Measurements from ENCODE around the gene HCRTR1.
A peak's percentile ranks its signal among the peaks of the same experiment; 100 is the strongest.

HCRTR1 gene

DNA sequence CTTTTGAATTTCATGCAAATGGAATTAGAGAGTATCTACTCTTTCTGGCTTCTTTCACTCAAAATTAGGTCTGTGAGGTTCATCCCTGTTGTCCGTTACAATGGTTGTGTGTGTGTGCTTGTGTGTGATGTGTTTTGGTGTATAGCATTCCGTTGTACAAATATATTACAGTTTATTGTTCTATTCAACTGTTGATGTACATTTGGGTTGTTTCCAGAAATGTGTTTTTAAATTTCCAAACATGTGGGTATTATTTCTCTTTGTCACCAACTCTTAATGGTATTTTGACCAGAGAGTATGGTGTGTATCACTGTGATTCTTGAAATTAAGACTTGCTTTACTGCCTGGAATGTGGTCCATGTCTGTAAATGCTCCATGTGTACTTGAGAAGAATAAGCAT lies 16.8 kb upstream of the HCRTR1 start:
- DNase-seq, result no peak

DNA sequence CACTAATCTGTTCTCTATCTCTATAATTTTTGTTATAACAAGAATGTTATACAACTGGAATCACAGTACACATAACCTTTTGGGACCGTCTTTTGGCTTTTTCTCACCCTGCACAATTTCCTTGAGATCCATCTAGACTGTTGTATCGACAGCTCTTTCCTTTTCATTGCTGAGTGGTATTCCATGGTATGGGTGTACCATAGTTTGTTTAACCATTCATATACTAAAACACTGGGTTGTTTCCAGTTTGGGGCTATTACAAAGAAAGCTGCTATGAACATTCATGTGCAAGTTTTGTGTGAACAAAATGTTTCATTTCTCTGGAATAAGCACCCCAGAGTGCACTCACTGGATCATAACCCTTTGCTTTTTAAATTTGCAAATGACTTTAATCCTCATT lies 15.4 kb upstream of the HCRTR1 start:
- no peak for DNase-seq

DNA sequence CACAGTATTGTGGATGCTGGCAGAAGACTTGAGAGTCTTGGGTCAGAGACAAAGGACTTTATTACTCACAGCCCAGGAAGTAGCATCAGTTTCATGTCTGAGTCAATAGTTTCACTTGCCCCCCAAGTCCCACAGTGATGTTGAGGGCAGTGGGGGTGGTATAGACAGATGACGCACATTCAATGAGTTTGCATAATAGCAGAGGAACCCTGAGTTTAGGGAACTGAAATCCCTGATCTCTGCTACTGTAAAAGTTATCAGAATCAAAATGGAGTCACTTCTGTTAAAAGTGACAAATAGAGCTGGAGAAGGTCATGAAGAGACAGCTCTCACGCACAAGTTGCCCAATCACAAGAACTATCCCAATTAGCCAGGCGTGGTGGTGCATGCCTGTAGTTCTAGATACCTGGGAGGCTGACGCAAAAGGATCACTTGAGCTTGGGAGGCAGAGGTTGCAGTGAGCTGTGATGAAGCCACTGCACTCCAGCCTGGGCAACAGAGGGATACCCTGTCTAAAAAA lies 11.5 kb upstream of the HCRTR1 start:
- peak; percentile 7 to 16 for DNase-seq

DNA sequence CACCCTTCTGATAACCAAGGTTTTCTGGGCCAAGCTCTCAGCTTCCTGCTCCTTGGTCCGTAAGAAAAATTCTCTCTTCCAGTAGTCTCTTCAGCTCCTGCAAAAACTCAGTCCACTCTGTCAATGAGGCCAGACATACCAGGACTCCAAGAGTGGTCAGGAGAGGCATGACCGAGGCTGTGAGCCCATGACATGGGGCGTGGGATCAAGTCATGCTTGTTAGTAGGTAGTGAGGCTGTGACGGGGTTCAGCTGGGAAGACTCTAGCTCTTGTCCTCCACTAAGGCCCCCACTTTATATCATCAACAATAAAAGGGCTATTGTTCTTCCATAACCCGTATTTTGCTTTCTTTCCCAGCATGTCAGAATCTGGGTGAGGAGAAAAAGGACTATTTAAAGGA lies 10.1 kb upstream of the HCRTR1 start:
- no peak for DNase-seq

DNA sequence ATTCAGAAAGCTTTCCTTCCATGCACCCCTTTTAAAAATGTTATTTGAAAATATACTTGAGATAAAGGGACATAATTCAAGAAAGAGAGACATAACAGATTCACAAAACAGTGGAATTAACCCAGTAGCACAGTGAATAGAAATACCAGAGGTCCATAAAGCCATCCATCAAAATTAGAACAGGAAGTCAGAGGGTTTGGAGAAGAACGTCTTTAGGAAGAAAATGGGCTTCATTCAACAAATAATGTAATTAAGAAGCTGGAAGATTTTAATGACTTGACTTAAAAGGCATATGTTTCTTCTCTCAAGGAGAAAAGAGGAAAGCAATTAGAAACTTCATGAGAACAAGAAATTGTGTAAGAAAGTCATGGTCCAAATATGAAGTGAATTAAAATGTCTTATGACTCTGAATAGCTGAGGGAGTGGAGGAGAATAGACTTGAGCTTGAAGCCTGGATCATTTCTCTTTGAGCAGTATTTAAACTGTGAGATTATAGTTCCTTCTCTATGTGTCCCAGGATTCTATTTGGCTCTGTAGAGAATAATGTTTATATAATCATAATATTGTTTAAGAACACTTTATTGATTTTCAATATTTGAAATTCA lies 7.9 kb upstream of the HCRTR1 start:
- no peak for DNase-seq

DNA sequence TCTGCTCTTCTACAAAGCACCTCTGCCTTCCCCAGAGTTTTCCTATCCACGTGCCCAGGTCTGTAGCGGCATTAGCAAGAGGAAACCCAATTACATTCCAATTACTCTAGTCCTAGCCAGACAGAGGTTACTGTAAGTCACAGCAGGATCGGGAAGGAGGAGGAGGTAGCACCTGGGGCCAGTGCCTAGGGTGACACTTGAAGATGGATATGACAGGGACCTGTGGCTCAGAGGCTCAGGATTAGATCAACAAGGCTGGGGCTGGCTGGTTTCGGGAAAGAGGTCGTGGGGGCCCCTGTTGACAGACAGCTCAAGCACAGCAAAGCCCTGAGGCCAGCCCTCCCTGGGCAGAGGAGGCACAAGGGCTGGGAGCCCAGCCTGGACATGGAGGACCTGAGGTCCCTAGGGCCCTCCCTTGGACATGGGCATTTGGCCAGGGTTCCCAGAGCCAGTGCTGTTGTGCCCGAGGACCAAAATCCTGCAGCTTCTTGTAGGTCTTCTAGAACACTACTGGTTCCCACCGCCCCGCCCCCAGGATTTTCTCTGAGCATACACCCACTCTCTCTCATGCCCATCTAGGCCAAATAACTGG lies 3.0 kb upstream of the HCRTR1 start:
- DNase-seq, result no peak

DNA sequence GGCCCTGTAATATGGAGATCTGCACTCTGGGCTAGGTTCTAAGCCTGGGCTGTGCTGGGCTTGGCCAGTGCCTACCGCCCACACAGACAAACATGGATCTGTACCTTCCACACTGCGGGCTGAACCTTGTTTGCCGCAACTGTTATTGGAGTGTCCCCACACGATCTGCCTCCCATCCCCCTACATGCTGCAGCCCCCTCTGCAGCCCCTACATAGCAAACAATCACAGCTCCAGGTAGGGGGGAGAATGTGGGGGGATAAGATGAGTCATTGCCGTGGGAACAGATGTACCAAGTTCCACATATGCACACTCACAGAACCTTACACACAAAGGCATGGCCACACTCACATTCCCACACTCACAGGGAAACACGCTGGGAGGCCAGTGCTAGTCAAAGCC lies 2.1 kb upstream of the HCRTR1 start:
- DNase-seq, result no peak

DNA sequence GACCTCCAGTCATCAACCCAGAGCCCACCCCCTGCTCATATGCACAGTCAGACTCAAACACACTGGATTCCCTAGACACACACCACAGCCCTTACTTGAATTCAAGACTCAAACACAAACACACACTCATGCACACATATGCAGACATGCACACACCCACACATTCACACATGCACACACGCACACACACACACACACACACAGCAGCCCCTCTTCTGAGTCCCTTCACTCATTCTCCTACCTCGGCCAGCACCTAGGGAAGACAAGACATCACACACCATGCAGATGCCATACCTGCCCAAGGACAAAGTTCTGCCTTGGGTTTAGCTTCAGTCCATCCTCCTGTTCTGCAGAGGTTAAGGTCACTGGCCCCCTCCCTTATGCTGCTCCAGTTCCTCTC lies 1.6 kb upstream of the HCRTR1 start:
- no peak for DNase-seq

DNA sequence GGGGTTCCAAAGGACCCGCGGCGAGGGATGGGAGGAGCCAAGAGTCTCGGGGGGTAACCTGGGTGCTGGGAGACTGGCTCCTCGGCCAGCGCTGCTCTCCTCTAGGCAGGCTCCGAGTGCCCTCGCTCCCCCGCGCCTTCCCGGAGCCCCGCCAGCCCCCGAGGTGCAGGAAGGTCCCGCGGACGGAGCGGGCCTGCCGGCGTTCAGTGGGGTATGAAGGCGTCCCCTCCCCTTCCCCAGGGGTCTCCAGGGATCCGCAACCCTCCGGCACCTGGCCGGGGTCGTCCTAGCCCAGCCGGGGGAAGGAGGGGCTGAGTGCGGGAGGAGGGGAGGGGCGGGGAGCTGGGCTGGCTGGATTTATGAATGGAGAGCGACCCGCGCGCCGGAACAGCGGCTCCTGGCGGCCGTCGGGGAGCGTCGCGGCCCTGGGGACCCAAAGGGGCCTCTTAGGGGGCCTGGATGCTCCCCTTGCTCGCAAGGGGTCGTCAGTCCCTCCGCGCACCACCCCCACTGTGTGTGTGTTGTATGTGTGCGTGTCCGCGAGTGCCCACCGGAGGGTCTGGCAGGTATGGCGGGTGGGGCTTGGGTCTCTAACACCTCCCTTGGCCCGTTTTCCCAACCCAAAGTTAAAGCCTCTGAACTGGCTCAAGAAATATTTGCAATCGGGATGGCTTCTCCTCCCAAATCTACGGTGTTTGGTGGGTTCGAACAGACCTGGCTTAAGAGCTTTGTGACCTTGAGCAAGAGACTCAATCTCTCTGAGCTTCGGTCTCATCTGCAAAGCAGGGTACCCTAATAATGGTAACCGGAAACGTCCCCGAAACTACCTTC lies 642 bp downstream of the HCRTR1 start:
- DNase-seq, result peak; percentile 45 to 50

DNA sequence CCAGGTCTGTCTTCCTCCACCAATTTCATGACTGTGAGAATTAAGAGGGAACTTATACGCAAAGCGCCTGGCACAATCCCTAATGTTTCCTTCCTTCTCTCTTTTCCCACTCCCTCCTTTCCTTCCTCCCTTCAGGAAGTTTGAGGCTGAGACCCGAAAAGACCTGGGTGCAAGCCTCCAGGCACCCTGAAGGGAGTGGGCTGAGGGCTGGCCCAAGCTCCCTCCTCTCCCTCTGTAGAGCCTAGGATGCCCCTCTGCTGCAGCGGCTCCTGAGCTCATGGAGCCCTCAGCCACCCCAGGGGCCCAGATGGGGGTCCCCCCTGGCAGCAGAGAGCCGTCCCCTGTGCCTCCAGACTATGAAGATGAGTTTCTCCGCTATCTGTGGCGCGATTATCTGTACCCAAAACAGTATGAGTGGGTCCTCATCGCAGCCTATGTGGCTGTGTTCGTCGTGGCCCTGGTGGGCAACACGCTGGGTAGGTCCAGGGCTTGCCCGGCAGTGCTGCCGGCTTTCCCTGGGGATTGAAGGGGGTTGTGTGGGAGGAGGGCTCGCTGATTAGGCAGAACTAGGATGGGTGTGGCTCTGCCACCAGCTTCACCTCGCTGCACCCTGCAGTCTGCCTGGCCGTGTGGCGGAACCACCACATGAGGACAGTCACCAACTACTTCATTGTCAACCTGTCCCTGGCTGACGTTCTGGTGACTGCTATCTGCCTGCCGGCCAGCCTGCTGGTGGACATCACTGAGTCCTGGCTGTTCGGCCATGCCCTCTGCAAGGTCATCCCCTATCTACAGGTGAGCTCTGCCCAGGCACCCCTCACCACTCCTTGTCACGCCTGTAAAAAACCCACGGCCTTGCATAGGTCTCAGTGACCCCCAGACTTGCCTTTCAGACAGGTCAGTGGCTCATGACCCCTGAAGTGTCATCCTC lies 1.7 kb downstream of the HCRTR1 start:
- DNase-seq, result no peak

DNA sequence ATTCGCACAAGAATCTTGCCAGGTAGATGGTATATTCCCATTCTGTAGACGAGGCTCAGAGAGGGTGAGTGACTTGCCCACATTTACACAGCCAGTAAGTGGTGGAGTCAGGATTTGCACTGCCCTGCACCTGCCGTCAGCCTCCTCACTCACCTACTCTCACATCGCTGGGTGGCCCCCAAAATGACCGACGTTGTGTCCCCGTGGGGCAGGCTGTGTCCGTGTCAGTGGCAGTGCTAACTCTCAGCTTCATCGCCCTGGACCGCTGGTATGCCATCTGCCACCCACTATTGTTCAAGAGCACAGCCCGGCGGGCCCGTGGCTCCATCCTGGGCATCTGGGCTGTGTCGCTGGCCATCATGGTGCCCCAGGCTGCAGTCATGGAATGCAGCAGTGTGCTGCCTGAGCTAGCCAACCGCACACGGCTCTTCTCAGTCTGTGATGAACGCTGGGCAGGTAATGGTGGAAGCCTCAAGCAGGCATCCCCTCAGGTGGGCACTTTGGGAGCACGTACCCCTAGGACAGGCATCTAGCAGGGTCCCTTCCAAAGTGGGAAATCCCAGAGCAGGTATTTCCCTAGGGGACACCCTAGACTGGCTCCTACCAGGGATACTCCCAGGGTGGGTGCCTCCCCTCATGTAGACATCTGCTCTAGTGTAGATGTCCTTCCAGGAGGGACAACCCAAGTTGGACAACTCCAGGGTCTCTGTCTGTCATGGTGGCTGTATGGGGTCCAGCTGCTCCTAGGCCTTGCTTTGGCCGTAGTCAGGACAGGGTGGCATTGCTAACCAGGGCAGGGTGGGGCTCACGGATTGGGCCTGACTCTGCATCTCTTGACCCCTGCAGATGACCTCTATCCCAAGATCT lies 3.4 kb downstream of the HCRTR1 start:
- no peak for DNase-seq

DNA sequence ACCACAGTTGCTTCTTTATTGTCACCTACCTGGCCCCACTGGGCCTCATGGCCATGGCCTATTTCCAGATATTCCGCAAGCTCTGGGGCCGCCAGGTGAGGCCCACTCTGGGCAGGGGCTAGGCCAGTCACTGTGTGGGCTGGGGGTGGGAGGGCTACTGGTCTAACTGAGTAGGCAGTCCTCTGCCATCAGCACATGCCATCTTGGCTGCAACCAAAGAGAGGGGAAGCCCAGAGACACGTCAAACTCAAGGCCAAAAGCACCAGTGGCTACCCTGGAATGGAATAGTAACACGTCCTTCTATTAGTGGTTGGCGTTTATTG lies 4.0 kb downstream of the HCRTR1 start:
- no peak for DNase-seq

DNA sequence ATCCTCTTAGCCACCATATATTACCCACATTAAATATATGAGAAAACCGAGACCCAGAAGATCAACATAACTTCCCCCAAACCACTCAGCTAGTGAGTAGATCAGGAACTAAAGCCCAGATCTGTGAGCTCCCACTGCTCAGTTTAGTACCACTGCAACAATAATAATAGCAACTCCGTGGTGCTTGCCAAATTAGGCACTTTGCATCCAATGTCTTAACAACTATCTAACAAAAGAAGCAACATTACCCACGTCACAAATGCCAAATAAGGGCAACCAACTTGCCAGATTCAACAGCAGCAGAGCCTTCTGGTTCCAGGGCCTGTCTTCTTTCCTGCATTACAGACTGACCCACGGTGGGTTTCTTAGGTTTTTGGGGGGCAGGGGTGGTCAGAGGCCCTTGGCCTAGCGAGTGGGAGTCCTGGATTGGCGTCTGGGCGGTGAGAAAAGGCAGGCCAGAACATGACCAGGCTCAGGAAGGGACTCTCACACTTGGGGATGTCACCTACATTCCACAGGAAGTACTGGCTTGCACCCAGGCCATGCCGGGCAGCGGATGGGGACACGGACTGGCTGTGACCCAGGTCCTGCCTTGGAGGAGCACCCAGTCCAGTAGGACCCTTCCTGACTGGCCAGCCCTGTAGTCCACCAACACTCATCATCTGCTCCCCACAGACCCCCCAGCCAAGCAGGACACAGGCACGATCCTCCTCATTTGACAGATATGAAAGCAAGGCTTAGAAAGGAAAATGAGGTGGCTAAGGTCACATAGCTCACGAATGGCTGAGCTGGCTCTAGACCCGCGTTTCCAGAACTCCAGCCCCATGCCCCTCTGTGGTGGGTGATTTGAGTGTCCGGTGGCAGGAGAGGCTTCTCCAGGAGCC lies 4.6 kb downstream of the HCRTR1 start:
- no peak for DNase-seq

DNA sequence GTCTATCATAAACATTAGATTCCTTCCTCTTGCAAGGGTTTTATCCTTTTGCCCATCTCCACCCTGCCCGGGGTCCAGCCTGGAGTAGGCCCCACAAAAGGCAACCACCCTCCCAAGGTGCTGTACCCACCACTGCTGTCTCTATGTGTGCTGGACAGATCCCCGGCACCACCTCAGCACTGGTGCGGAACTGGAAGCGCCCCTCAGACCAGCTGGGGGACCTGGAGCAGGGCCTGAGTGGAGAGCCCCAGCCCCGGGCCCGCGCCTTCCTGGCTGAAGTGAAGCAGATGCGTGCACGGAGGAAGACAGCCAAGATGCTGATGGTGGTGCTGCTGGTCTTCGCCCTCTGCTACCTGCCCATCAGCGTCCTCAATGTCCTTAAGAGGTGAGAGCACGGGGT lies 5.9 kb downstream of the HCRTR1 start:
- DNase-seq, result no peak

DNA sequence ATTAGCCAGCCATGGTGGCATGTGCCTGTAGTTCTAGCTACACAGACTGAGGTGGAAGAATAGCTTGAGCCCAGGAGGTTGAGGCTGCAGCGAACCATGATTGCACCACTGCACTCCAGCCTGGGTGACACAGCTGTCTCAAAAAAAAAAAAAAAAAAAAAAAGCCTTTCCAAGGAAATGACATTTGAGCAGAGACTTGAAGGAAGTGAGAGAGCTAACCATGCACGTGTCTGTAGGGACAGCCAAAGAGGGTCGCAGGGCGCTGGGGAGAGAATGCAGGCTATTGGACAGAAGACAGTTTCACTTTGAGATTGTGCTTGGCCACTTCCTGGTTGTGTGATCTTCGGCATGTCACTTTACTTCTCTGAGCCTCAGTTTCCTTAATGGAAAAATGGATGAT lies 6.8 kb downstream of the HCRTR1 start:
- DNase-seq, result no peak

DNA sequence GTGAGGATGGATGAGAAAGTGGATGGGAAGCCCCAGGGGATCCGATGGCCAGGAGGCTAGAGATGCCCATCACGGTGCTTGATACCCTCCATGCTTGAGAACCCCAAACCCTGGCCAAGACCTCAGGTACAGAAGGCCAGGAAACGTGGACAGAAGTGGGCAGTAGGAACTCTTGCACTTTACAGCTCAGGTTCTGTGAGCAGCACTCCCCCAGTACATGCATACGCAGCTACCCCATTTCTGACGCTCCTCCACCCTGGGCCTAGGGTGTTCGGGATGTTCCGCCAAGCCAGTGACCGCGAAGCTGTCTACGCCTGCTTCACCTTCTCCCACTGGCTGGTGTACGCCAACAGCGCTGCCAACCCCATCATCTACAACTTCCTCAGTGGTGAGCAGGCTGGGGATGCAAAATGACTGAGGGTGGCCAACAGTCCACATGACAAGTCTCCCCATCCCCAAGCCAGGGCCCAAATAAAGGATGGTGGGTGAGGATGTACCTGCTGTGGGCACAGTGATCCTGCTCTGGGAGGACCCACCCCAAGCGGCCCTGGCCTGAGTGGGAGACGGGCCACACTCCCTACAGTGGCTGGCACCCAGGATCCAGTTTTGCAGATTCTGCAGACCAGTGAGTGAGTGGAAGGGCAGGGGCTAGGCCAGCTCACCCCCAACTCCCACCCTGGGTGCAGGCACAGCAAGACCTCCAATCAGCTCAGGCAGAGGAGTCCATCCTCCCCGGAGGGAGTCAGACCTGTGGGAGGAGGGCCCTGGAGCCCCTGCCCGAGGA lies 7.4 kb downstream of the HCRTR1 start:
- no peak for DNase-seq

DNA sequence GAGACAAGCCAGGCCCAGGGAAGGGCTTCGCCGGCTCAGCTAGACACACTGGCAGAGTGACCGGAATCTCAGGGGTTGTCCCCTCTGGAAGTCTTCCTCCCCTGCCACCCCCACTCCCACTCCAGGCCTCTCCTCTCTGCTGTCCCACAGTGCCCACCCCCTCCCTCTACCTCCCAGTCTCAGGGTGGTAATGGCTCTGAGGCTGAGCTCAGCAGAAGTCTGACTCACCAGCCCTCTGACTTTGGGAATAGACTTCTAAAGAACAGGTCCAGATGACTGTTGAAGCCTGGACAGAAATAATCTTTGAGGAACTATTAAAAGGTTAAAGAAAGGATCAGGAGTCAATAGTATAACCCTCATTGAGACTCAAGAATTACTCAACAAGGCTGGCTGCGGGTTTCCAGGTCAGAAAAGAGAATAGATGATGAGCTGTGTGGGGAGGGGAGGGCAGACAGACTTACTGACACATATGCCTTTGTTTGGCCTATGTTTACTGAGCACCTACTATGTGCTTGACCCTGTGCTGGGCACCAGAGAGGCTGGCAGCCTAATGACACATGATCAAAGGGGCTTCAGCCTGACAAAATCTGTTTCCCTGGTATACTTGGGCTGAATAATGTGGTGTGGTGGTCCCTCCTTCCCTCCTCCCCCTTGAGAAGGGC lies 8.2 kb downstream of the HCRTR1 start:
- no peak for DNase-seq

DNA sequence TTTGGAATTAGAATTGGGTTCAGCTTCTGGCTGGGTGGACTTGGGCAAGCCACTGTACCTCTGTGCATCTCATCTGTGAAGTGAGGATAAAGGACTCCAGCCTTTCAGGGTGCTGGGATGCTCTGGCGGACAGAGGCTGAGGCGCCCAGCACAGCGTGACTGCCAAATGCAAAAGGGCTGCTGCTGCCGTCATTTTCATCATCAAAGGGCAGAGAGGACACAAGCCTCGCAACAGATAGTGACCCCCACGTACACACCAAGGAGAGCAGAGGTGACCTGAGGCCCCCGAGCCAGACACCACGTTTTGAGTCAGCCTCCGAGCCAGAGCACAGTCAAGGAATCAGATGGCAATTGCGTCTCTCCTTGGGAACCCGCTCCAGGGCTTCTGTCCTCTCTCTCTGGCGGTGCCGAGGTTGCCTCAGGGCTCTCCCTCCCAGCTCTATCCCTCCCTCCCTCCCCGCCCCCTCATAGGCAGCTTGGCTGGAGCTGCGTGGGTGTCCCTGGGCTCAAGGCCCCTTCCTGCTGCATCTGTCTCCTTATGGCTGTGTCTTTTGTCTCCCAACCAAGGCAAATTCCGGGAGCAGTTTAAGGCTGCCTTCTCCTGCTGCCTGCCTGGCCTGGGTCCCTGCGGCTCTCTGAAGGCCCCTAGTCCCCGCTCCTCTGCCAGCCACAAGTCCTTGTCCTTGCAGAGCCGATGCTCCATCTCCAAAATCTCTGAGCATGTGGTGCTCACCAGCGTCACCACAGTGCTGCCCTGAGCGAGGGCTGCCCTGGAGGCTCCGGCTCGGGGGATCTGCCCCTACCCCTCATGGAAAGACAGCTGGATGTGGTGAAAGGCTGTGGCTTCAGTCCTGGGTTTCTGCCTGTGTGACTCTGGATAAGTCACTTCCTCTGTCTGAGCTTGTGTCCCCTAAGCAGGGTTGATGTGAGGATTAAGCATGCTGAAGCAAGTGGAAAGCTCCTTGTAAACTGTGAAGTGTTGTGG lies 9.0 kb downstream of the HCRTR1 start:
- DNase-seq, result no peak

Measured in stimulated activated CD4-positive, alpha-beta T cell treated with anti-CD3 and anti-CD28 coated beads, Interleukin-2, amount 100 ng/mL, for 48 hours (primary cell).